HTR-8/SVneo (cell line): ENCODE measurements around the gene ADGRD1.
"Not testable (repeated sequence)": the region's sequence is repeated elsewhere in the genome, so short reads cannot be mapped to it uniquely, and the experiment has no call there.

Experiments
- DNase-seq: peaks from one replicate; pipeline ENCODE4 v3.0.0; 2011; ENCODE audit warnings: low spot score, mixed read lengths; ENCODE audit not compliant: insufficient read length
- FAIRE-seq: peaks from 2 replicates; lab custom pipeline; 2011; peaks lifted over from hg19 to GRCh38; lab: Jason Lieb, UNC

ADGRD1 gene

GRCh38 chr12:131106349-131106941, 152.7 kb downstream of the ADGRD1 start:
- no peak for FAIRE-seq
- no peak for DNase-seq

- FAIRE-seq (no peak), DNase-seq (no peak)
These were observed 154.7 kb downstream of the ADGRD1 start for GRCh38 chr12:131108177-131108955.

GRCh38 chr12:131111446-131111845, 157.7 kb downstream of the ADGRD1 start:
- FAIRE-seq: no peak
- DNase-seq: no peak

- DNase-seq: no peak
- FAIRE-seq: no peak
These were observed 158.3 kb downstream of the ADGRD1 start for GRCh38 chr12:131112021-131112420.

- DNase-seq: no peak
- FAIRE-seq: no peak
These were observed 159.1 kb downstream of the ADGRD1 start for GRCh38 chr12:131112700-131113290.

- FAIRE-seq: no peak
- no peak for DNase-seq
These were observed 160.0 kb downstream of the ADGRD1 start for GRCh38 chr12:131113568-131114270.

- DNase-seq: no peak
- FAIRE-seq: no peak
These were observed 160.6 kb downstream of the ADGRD1 start for GRCh38 chr12:131114271-131114670.

GRCh38 chr12:131114942-131115584, 161.4 kb downstream of the ADGRD1 start:
- FAIRE-seq: no peak
- no peak for DNase-seq

GRCh38 chr12:131115766-131116467, 162.2 kb downstream of the ADGRD1 start:
- DNase-seq: no peak
- FAIRE-seq: no peak

GRCh38 chr12:131116468-131117117, 162.9 kb downstream of the ADGRD1 start:
- FAIRE-seq (no peak), DNase-seq (no peak)

- DNase-seq: no peak
- no peak for FAIRE-seq
These were observed 163.9 kb downstream of the ADGRD1 start for GRCh38 chr12:131117438-131118245.

GRCh38 chr12:131118371-131118770, 164.7 kb downstream of the ADGRD1 start:
- no peak for FAIRE-seq
- no peak for DNase-seq

GRCh38 chr12:131119345-131119744, 165.6 kb downstream of the ADGRD1 start:
- not testable (repeated sequence) for FAIRE-seq, DNase-seq

GRCh38 chr12:131119936-131120335, 166.2 kb downstream of the ADGRD1 start:
- no peak for FAIRE-seq
- DNase-seq: no peak

- no peak for DNase-seq
- no peak for FAIRE-seq
These were observed 167.1 kb downstream of the ADGRD1 start for GRCh38 chr12:131120831-131121271.

- FAIRE-seq (no peak), DNase-seq (no peak)
These were observed 168.1 kb downstream of the ADGRD1 start for GRCh38 chr12:131121705-131122405.

- DNase-seq: no peak
- FAIRE-seq: no peak
These were observed 168.9 kb downstream of the ADGRD1 start for GRCh38 chr12:131122631-131123030.

- DNase-seq (no peak), FAIRE-seq (no peak)
These were observed 170.1 kb downstream of the ADGRD1 start for GRCh38 chr12:131123817-131124216.
